H1 (cell line): Measurements from ENCODE around the gene DDX56. TPM values are rescaled to one million over a fixed set of nuclear protein-coding genes. Genes with fewer than 3 reads are reported as not detected.

Experiments used
- BACH1 ChIP-seq: IDR thresholded peaks from 2 replicates; pipeline ENCODE4 v1.6.1; 2012; ENCODE audit warnings: low read length, improper control_type of control experiment
- CBX8 ChIP-seq: fragments of 300-800, 300-1000 bp; sonication (generic); IDR thresholded peaks from 2 replicates; pipeline ENCODE4 v1.7.1; 2016; ENCODE audit warnings: low read depth, low read length, borderline replicate concordance
- CREB1 ChIP-seq: IDR thresholded peaks from 2 replicates; pipeline ENCODE4 v1.6.1; 2012; ENCODE audit warnings: inconsistent platforms
- MAFK ChIP-seq: IDR thresholded peaks from 2 replicates; pipeline ENCODE4 v1.6.1; 2012; ENCODE audit warnings: low read depth, mild to moderate bottlenecking, improper control_type of control experiment, low read length
- NANOG ChIP-seq: IDR thresholded peaks from 2 replicates; pipeline ENCODE4 v1.6.1; 2011; ENCODE audit warnings: low read length, low read depth, mild to moderate bottlenecking, inconsistent platforms; ENCODE audit not compliant: insufficient read depth, poor library complexity, severe bottlenecking
- RNF2 ChIP-seq: fragments of 200-900, 300-1000 bp; sonication (generic); IDR thresholded peaks from 2 replicates; pipeline ENCODE4 v1.7.1; 2016; ENCODE audit warnings: borderline replicate concordance, low read depth, mild to moderate bottlenecking, antibody characterized with exemption, low read length; ENCODE audit not compliant: poor library complexity, severe bottlenecking; ENCODE audit errors: missing control alignments
- TAF7 ChIP-seq: optimal IDR thresholded peaks from 2 replicates; pipeline ENCODE3; 2011; ENCODE audit warnings: low read depth, mild to moderate bottlenecking, inconsistent platforms, low read length, moderate library complexity, borderline replicate concordance
- polyA plus RNA-seq, 7 experiments: library from polyadenylated mRNA; depleted of rRNA in 3 of 7; stranded (reverse) in 5 of 7; unstranded in 2 of 7; fragments of >200 nt in 5 of 7; fragments of 200-250 nt in 2 of 7; gene quantifications; 1 replicate in 5 of 7; 2 replicates in 1 of 7; 4 replicates in 1 of 7; pipeline versions ENCODE4 v1.2.1 to v1.2.3, GENCODE V29; 2011 to 2013; ENCODE audit warnings: missing spikeins in 2 of 7, mixed read lengths in 2 of 7
- total RNA-seq: library from RNA; stranded (reverse); fragmentation: NEBNext Ultra II Directional; extraction: Animal tissue kit (Norgen Biotek cat#: 25700); gene quantifications from 2 replicates; pipeline ENCODE4 v1.2.1, GENCODE V29; 2021
- TF ChIP-seq, protein P1 (sequence below): fragments of 300-600 bp; sonication (generic); IDR thresholded peaks from 2 replicates; pipeline ENCODE4 v1.7.1; 2012; ENCODE audit warnings: low read length, moderate library complexity, mild to moderate bottlenecking, inconsistent platforms; ENCODE audit not compliant: insufficient replicate concordance
- TF ChIP-seq, protein P2 (sequence below): IDR thresholded peaks from 2 replicates; pipeline ENCODE4 v1.6.1; 2011; ENCODE audit warnings: low read length, improper control_type of control experiment

The DDX56 gene
- total and polyA plus RNA-seq, 2 of the 8 experiments (the other 6 are each of a cell fraction or from before 2014, with no cell fraction given): 56.9 to 81.6 TPM

DNA sequence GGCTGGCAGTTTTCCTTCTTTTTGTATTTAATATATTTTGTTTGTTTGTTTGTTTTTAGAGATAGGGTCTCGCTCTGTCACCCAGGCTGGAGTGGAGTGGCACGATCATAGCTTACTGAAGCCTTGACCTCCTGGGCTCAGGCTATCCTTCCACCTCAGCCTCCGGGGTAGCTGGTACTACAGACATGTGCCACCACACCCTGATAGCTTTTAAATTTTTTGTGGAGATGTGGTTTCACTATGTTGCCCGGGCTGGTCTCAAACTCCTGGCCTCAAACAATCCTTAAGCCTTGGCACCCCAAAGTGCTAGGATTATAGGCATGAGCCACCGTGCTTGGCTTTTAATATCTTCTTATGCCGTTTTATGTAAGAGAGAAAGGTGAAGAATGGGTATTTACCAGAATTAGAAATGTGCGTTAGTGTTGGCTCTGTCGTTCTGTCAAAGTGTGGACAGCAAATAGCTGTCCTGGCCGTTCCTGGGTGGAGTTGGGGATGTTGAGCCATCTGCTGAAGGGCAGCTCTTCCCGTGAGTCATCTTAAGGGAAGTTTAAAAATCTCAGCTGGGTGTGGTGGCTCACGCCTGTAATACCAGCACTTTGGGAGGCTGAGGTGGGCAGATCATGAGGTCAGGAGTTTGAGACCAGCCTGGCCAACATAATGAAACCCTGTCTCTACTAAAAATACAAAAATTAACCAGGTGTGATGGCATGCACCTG, 47.5 kb upstream of the DDX56 start (continued):
- no peak for TF ChIP-seq CBX8
- TF ChIP-seq BACH1: no peak
- TF ChIP-seq CREB1: no peak
- TF ChIP-seq NANOG: no peak
- no peak for TF ChIP-seq MAFK
- TF ChIP-seq, protein P1, sequence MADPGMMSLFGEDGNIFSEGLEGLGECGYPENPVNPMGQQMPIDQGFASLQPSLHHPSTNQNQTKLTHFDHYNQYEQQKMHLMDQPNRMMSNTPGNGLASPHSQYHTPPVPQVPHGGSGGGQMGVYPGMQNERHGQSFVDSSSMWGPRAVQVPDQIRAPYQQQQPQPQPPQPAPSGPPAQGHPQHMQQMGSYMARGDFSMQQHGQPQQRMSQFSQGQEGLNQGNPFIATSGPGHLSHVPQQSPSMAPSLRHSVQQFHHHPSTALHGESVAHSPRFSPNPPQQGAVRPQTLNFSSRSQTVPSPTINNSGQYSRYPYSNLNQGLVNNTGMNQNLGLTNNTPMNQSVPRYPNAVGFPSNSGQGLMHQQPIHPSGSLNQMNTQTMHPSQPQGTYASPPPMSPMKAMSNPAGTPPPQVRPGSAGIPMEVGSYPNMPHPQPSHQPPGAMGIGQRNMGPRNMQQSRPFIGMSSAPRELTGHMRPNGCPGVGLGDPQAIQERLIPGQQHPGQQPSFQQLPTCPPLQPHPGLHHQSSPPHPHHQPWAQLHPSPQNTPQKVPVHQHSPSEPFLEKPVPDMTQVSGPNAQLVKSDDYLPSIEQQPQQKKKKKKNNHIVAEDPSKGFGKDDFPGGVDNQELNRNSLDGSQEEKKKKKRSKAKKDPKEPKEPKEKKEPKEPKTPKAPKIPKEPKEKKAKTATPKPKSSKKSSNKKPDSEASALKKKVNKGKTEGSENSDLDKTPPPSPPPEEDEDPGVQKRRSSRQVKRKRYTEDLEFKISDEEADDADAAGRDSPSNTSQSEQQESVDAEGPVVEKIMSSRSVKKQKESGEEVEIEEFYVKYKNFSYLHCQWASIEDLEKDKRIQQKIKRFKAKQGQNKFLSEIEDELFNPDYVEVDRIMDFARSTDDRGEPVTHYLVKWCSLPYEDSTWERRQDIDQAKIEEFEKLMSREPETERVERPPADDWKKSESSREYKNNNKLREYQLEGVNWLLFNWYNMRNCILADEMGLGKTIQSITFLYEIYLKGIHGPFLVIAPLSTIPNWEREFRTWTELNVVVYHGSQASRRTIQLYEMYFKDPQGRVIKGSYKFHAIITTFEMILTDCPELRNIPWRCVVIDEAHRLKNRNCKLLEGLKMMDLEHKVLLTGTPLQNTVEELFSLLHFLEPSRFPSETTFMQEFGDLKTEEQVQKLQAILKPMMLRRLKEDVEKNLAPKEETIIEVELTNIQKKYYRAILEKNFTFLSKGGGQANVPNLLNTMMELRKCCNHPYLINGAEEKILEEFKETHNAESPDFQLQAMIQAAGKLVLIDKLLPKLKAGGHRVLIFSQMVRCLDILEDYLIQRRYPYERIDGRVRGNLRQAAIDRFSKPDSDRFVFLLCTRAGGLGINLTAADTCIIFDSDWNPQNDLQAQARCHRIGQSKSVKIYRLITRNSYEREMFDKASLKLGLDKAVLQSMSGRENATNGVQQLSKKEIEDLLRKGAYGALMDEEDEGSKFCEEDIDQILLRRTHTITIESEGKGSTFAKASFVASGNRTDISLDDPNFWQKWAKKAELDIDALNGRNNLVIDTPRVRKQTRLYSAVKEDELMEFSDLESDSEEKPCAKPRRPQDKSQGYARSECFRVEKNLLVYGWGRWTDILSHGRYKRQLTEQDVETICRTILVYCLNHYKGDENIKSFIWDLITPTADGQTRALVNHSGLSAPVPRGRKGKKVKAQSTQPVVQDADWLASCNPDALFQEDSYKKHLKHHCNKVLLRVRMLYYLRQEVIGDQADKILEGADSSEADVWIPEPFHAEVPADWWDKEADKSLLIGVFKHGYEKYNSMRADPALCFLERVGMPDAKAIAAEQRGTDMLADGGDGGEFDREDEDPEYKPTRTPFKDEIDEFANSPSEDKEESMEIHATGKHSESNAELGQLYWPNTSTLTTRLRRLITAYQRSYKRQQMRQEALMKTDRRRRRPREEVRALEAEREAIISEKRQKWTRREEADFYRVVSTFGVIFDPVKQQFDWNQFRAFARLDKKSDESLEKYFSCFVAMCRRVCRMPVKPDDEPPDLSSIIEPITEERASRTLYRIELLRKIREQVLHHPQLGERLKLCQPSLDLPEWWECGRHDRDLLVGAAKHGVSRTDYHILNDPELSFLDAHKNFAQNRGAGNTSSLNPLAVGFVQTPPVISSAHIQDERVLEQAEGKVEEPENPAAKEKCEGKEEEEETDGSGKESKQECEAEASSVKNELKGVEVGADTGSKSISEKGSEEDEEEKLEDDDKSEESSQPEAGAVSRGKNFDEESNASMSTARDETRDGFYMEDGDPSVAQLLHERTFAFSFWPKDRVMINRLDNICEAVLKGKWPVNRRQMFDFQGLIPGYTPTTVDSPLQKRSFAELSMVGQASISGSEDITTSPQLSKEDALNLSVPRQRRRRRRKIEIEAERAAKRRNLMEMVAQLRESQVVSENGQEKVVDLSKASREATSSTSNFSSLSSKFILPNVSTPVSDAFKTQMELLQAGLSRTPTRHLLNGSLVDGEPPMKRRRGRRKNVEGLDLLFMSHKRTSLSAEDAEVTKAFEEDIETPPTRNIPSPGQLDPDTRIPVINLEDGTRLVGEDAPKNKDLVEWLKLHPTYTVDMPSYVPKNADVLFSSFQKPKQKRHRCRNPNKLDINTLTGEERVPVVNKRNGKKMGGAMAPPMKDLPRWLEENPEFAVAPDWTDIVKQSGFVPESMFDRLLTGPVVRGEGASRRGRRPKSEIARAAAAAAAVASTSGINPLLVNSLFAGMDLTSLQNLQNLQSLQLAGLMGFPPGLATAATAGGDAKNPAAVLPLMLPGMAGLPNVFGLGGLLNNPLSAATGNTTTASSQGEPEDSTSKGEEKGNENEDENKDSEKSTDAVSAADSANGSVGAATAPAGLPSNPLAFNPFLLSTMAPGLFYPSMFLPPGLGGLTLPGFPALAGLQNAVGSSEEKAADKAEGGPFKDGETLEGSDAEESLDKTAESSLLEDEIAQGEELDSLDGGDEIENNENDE: no peak
- no peak for TF ChIP-seq TAF7
- TF ChIP-seq, protein P2, sequence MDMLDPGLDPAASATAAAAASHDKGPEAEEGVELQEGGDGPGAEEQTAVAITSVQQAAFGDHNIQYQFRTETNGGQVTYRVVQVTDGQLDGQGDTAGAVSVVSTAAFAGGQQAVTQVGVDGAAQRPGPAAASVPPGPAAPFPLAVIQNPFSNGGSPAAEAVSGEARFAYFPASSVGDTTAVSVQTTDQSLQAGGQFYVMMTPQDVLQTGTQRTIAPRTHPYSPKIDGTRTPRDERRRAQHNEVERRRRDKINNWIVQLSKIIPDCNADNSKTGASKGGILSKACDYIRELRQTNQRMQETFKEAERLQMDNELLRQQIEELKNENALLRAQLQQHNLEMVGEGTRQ: no peak
- TF ChIP-seq RNF2: no peak
- TF ChIP-seq, all 59 proteins: peak for 0
